ENCODE data around the gene SALL2. TPM values are rescaled to one million over a fixed set of nuclear protein-coding genes. Genes with fewer than 3 reads are reported as not detected.

SALL2 gene
- total RNA-seq, 1 donor = 3.3 TPM

DNA sequence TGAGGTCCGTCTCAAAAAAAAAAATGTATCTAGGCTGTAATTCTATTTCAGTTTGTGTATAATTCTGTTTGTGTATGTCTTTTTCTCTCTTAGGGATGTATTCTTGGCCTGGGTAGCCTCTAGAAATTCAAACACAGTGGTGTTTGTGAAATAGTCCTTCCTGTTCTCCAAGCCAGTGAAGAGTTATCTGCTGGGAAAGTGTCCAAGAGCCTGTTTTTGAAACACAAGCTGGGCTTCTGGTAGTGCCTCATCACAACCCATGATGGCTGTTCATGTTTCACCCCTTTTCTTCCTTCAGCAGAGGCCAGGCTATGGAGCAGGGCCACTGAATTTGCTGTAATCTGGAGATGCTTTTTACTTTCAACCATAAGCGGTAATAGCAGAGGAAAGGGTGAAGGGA is 29.7 kb downstream of the SALL2 start:
- no peaks in the 10 kb centered on the region for H4K20me1 ChIP-seq (ENCODE audit: insufficient read depth, low read length)
- TF ChIP-seq, protein P1, sequence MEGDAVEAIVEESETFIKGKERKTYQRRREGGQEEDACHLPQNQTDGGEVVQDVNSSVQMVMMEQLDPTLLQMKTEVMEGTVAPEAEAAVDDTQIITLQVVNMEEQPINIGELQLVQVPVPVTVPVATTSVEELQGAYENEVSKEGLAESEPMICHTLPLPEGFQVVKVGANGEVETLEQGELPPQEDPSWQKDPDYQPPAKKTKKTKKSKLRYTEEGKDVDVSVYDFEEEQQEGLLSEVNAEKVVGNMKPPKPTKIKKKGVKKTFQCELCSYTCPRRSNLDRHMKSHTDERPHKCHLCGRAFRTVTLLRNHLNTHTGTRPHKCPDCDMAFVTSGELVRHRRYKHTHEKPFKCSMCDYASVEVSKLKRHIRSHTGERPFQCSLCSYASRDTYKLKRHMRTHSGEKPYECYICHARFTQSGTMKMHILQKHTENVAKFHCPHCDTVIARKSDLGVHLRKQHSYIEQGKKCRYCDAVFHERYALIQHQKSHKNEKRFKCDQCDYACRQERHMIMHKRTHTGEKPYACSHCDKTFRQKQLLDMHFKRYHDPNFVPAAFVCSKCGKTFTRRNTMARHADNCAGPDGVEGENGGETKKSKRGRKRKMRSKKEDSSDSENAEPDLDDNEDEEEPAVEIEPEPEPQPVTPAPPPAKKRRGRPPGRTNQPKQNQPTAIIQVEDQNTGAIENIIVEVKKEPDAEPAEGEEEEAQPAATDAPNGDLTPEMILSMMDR (IDR thresholded peaks at IDR 0.05; ENCODE audit: extremely low read depth, low read depth, low read length) = no peak
- H3K4me3 ChIP-seq (ENCODE audit: insufficient read depth, low read length) = no peak overlapping the region
- H3K79me2 ChIP-seq (ENCODE audit: insufficient read depth, low read length) = no peaks in the 10 kb centered on the region
- H3K4me2 ChIP-seq (ENCODE audit: insufficient read depth, low read length) = no peak overlapping the region
- no peak for DNase-seq (ENCODE audit: insufficient read length, low spot score, missing footprints)
- H3K36me3 ChIP-seq (ENCODE audit: insufficient read depth, low read length) = peaks cover 81% of the 10 kb centered on the region
- H3K27me3 ChIP-seq (ENCODE audit: insufficient read depth, low read length) = no peaks in the 10 kb centered on the region
- H2AFZ ChIP-seq (ENCODE audit: low read length) = no peak overlapping the region
- H3K9me3 ChIP-seq (ENCODE audit: low read depth, low read length) = no peaks in the 10 kb centered on the region
- no peaks in the 10 kb centered on the region for H3K4me1 ChIP-seq (ENCODE audit: insufficient read depth, low read length)
- no peak overlapping the region for H3K27ac ChIP-seq (ENCODE audit: low read depth, low read length)

DNA sequence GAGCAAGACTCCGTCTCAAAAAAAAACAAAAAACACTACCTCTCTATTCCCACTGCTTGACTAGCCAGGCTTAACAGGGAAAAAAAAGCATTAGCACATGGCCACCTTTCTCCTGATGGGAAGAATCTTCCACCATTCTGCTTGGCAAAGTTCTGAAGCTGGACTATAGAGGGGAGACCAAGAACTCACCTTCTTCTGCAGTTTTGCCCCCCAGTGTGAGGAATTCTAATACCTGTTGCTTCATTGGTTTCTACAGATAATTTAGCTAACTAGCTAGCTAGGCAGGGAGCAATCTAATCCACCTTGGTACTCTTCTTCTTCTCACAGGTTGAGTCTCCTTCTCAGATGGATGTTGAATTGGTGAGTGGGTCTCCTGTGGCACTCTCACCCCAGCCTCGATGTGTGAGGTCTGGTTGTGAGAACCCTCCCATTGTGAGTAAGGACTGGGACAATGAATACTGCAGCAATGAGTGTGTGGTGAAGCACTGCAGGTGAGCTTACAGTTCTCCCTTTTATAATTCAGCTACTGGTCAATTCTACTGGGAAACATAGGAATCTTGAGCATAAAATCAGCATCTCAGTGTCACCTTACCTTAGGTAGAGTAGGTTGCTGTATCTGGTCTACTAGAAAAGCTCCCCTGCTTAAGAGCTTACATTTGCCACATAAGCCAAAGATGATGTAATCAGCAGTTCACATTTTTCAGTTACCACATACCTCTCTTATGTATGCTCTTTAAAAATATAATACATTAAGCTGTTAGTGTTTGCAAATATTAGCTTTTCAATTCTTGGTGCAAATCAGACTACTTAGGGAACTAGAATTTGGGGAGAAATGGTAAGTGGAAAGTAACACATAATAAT is 31.0 kb downstream of the SALL2 start:
- H3K27ac ChIP-seq (ENCODE audit: low read depth, low read length) = peak overlapping the region; percentile 23
- no peaks in the 10 kb centered on the region for H3K27me3 ChIP-seq (ENCODE audit: insufficient read depth, low read length)
- no peak for DNase-seq (ENCODE audit: insufficient read length, low spot score, missing footprints)
- no peak overlapping the region for H3K4me3 ChIP-seq (ENCODE audit: insufficient read depth, low read length)
- no peaks in the 10 kb centered on the region for H3K4me1 ChIP-seq (ENCODE audit: insufficient read depth, low read length)
- TF ChIP-seq, protein P1 (IDR thresholded peaks at IDR 0.05; ENCODE audit: extremely low read depth, low read depth, low read length) = no peak
- no peaks in the 10 kb centered on the region for H3K79me2 ChIP-seq (ENCODE audit: insufficient read depth, low read length)
- no peak overlapping the region for H3K4me2 ChIP-seq (ENCODE audit: insufficient read depth, low read length)
- peaks cover 76% of the 10 kb centered on the region for H3K36me3 ChIP-seq (ENCODE audit: insufficient read depth, low read length)
- no peak overlapping the region for H2AFZ ChIP-seq (ENCODE audit: low read length)
- no peaks in the 10 kb centered on the region for H4K20me1 ChIP-seq (ENCODE audit: insufficient read depth, low read length)
- no peaks in the 10 kb centered on the region for H3K9me3 ChIP-seq (ENCODE audit: low read depth, low read length)

DNA sequence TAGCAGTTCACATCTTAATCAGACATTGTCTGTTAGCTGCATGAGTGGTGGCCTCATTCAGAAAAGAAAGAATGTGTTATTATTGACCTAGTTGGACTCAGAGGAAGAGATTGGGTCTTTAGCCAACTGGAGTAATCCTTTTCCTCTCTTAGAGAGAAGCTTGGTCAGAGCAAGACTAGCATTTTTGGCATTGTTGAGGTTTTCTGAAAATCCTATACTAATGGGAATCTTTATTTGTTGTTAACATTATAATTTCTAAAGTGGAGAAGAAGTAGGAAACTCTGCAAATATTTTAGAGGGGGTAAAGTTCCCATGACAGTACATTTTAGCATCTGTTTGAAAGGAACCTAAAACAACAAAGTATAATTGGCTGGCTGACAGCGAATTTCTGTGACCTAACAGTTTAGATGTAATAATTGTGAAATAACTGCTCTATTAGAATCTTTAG is 39.5 kb downstream of the SALL2 start:
- no peak overlapping the region for H3K4me3 ChIP-seq (ENCODE audit: insufficient read depth, low read length)
- peak overlapping the region; percentile 19 for H3K4me2 ChIP-seq (ENCODE audit: insufficient read depth, low read length)
- peak; percentile 85 for DNase-seq (ENCODE audit: insufficient read length, low spot score, missing footprints)
- no peak overlapping the region for H2AFZ ChIP-seq (ENCODE audit: low read length)
- no peaks in the 10 kb centered on the region for H3K9me3 ChIP-seq (ENCODE audit: low read depth, low read length)
- H3K36me3 ChIP-seq (ENCODE audit: insufficient read depth, low read length) = peaks cover 29% of the 10 kb centered on the region
- TF ChIP-seq, protein P1 (IDR thresholded peaks at IDR 0.05; ENCODE audit: extremely low read depth, low read depth, low read length) = no peak
- peak overlapping the region; percentile 26 for H3K27ac ChIP-seq (ENCODE audit: low read depth, low read length)
- no peaks in the 10 kb centered on the region for H3K27me3 ChIP-seq (ENCODE audit: insufficient read depth, low read length)
- H3K79me2 ChIP-seq (ENCODE audit: insufficient read depth, low read length) = peaks cover 31% of the 10 kb centered on the region
- peaks cover 3% of the 10 kb centered on the region for H3K4me1 ChIP-seq (ENCODE audit: insufficient read depth, low read length)
- peaks cover 7% of the 10 kb centered on the region for H4K20me1 ChIP-seq (ENCODE audit: insufficient read depth, low read length)

DNA sequence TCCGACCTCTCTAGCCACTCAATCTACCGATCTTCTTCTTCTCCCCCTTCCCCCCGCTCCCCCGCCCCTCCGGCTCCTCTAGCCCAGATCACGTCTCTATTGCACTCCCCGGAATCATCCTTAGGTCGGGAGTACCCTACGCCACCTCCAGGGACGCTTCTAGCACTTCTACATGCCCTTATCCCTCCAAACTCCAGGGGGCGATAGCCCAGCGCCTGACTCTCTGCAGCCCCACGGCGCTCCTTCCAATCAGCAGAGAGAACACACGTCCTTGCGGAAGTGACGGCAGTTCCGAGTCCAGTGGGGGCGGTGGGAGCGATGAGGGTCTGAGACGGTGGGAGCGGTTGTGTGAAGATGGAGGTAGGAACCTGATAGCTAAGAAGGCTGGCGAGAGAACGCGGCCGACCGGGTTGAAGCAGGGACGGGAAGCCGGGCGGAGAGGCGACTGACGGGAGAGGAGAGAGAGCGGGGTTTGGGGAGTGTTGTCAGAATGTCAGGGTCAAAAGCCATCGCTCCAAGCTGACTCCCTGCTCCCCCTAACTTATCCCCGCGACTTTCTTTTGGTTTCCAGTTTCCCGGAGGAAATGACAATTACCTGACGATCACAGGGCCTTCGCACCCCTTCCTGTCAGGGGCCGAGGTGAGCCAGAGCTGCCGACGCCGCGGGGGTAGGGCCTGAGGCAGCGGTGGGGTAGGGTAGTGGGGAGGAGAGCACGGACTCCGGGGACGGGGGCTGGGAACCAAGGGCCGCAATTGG is 49.0 kb downstream of the SALL2 start, which contains the start of the genes RAB2B and TOX4:
RAB2B (minus strand) TSS at position 35 of the 757 bp plus-strand sequence. CDS start 87 bp downstream, outside the sequence.
TOX4 (plus strand) TSS at position 271 of the 757 bp plus-strand sequence; CDS start at position 355, 84 bp downstream.
- peaks cover 5% of the 10 kb centered on the region for H4K20me1 ChIP-seq (ENCODE audit: insufficient read depth, low read length)
- peaks cover 9% of the 10 kb centered on the region for H3K36me3 ChIP-seq (ENCODE audit: insufficient read depth, low read length)
- peak within 1 kb of the TSS; percentile 100 for H3K4me3 ChIP-seq (ENCODE audit: insufficient read depth, low read length)
- H2AFZ ChIP-seq (ENCODE audit: low read length) = peak within 1 kb of the TSS; percentile 97
- peak within 1 kb of the TSS; percentile 97 for H3K27ac ChIP-seq (ENCODE audit: low read depth, low read length)
- TF ChIP-seq, protein P1 (IDR thresholded peaks at IDR 0.05; ENCODE audit: extremely low read depth, low read depth, low read length) = peak; percentile 98
- H3K79me2 ChIP-seq (ENCODE audit: insufficient read depth, low read length) = peaks cover 61% of the 10 kb centered on the region
- no peaks in the 10 kb centered on the region for H3K27me3 ChIP-seq (ENCODE audit: insufficient read depth, low read length)
- H3K4me1 ChIP-seq (ENCODE audit: insufficient read depth, low read length) = peaks cover 20% of the 10 kb centered on the region
- DNase-seq (ENCODE audit: insufficient read length, low spot score, missing footprints) = peak; percentile 96
- peak within 1 kb of the TSS; percentile 97 for H3K4me2 ChIP-seq (ENCODE audit: insufficient read depth, low read length)
- H3K9me3 ChIP-seq (ENCODE audit: low read depth, low read length) = no peaks in the 10 kb centered on the region

Data from osteoblast (primary cell).